Measurements from ENCODE around the gene LDB2. TPM values are rescaled to one million over a fixed set of nuclear protein-coding genes. Genes with fewer than 3 reads are reported as not detected.

Gene LDB2
- total and polyA plus RNA-seq, 2 experiments from 2014 or later: 48.6 to 80.1 TPM

DNA sequence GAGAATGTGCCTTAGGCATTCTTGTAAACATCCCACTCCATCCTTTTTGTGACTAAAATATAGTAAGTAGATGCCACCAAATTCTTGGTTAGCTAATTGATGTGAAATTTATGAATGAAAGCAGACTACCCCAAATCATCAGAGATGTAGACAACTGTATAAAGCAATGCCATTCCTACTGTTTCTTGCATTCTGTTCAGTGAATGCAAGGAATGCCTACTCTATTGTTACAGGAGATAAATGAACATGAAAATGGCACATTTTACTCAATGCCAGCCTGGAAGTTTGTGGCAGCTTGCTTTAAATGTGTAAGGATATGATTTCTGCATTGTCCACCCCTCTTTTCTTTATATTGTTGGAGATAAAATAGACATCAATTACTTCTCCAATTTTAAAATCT lies 317.9 kb downstream of the LDB2 start:
- no peaks in the 10 kb centered on the region for H3K79me2 ChIP-seq (replicated peaks; ENCODE audit: insufficient read depth)
- H3K4me2 ChIP-seq: no peak overlapping the region
- H3K4me1 ChIP-seq (ENCODE audit: insufficient read depth): no peaks in the 10 kb centered on the region
- DNase-seq (ENCODE audit: low spot score): no peak
- ATAC-seq: no peak
- no peaks in the 10 kb centered on the region for H4K20me1 ChIP-seq (replicated peaks; ENCODE audit: insufficient read depth)
- Mint-ChIP-seq H3K9me3 (no peaks in the 10 kb centered on the region; the same call in 2 of the 3 replicates), H3K4me3 (no peak overlapping the region), H3K27ac (no peak overlapping the region), H3K4me1 (no peaks in the 10 kb centered on the region; the same call in 2 of the 3 replicates), H3K36me3 (ENCODE audit: low read depth) (peaks cover 18% of the 10 kb centered on the region), H3K27me3 (ENCODE audit: insufficient read depth, low read depth, poor library complexity) (no peaks in the 10 kb centered on the region)
- H3K4me3 ChIP-seq: no peak overlapping the region
- H3K36me3 ChIP-seq (ENCODE audit: insufficient read depth): no peaks in the 10 kb centered on the region; the same call in 1 of the 2 replicates
- peaks cover 3% of the 10 kb centered on the region; the same call in 1 of the 2 replicates for H3K9me2 ChIP-seq (ENCODE audit: insufficient read depth)
- no peak overlapping the region for H2AFZ ChIP-seq
- H3K27ac ChIP-seq (ENCODE audit: low read depth): no peak overlapping the region
- H3K27me3 ChIP-seq (ENCODE audit: insufficient read depth): no peaks in the 10 kb centered on the region
- H3F3A ChIP-seq (replicated peaks; ENCODE audit: low read depth): no peaks in the 10 kb centered on the region
- TF ChIP-seq ZNF114 (CRISPR knock-in tag; IDR thresholded peaks at IDR 0.05) (no peak), CREB1 (CRISPR knock-in tag; IDR thresholded peaks at IDR 0.05; ENCODE audit: low read depth) (no peak), STAT1 (IDR thresholded peaks at IDR 0.05; ENCODE audit: unreplicated experiment) (no peak), NANOG (IDR thresholded peaks at IDR 0.05; ENCODE audit: borderline replicate concordance) (no peak), JUNB (IDR thresholded peaks at IDR 0.05; ENCODE audit: unreplicated experiment) (no peak), POLR2AphosphoS5 (IDR thresholded peaks at IDR 0.05; ENCODE audit: low read depth) (no peak), EZH2phosphoT487 (IDR thresholded peaks at IDR 0.05; ENCODE audit: unreplicated experiment) (no peak), EZH2 (IDR thresholded peaks at IDR 0.05; ENCODE audit: low read depth, unreplicated experiment) (no peak), ZNF331 (CRISPR knock-in tag; IDR thresholded peaks at IDR 0.05; ENCODE audit: low read depth) (no peak)
- TF ChIP-seq, protein P1, sequence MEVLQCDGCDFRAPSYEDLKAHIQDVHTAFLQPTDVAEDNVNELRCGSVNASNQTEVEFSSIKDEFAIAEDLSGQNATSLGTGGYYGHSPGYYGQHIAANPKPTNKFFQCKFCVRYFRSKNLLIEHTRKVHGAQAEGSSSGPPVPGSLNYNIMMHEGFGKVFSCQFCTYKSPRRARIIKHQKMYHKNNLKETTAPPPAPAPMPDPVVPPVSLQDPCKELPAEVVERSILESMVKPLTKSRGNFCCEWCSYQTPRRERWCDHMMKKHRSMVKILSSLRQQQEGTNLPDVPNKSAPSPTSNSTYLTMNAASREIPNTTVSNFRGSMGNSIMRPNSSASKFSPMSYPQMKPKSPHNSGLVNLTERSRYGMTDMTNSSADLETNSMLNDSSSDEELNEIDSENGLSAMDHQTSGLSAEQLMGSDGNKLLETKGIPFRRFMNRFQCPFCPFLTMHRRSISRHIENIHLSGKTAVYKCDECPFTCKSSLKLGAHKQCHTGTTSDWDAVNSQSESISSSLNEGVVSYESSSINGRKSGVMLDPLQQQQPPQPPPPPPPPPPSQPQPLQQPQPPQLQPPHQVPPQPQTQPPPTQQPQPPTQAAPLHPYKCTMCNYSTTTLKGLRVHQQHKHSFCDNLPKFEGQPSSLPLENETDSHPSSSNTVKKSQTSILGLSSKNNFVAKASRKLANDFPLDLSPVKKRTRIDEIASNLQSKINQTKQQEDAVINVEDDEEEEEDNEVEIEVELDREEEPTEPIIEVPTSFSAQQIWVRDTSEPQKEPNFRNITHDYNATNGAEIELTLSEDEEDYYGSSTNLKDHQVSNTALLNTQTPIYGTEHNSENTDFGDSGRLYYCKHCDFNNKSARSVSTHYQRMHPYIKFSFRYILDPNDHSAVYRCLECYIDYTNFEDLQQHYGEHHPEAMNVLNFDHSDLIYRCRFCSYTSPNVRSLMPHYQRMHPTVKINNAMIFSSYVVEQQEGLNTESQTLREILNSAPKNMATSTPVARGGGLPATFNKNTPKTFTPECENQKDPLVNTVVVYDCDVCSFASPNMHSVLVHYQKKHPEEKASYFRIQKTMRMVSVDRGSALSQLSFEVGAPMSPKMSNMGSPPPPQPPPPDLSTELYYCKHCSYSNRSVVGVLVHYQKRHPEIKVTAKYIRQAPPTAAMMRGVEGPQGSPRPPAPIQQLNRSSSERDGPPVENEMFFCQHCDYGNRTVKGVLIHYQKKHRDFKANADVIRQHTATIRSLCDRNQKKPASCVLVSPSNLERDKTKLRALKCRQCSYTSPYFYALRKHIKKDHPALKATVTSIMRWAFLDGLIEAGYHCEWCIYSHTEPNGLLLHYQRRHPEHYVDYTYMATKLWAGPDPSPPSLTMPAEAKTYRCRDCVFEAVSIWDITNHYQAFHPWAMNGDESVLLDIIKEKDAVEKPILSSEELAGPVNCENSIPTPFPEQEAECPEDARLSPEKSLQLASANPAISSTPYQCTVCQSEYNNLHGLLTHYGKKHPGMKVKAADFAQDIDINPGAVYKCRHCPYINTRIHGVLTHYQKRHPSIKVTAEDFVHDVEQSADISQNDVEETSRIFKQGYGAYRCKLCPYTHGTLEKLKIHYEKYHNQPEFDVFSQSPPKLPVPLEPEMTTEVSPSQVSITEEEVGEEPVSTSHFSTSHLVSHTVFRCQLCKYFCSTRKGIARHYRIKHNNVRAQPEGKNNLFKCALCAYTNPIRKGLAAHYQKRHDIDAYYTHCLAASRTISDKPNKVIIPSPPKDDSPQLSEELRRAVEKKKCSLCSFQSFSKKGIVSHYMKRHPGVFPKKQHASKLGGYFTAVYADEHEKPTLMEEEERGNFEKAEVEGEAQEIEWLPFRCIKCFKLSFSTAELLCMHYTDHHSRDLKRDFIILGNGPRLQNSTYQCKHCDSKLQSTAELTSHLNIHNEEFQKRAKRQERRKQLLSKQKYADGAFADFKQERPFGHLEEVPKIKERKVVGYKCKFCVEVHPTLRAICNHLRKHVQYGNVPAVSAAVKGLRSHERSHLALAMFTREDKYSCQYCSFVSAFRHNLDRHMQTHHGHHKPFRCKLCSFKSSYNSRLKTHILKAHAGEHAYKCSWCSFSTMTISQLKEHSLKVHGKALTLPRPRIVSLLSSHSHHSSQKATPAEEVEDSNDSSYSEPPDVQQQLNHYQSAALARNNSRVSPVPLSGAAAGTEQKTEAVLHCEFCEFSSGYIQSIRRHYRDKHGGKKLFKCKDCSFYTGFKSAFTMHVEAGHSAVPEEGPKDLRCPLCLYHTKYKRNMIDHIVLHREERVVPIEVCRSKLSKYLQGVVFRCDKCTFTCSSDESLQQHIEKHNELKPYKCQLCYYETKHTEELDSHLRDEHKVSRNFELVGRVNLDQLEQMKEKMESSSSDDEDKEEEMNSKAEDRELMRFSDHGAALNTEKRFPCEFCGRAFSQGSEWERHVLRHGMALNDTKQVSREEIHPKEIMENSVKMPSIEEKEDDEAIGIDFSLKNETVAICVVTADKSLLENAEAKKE (CRISPR knock-in tag; IDR thresholded peaks at IDR 0.05): no peak
- TF ChIP-seq, protein P2, sequence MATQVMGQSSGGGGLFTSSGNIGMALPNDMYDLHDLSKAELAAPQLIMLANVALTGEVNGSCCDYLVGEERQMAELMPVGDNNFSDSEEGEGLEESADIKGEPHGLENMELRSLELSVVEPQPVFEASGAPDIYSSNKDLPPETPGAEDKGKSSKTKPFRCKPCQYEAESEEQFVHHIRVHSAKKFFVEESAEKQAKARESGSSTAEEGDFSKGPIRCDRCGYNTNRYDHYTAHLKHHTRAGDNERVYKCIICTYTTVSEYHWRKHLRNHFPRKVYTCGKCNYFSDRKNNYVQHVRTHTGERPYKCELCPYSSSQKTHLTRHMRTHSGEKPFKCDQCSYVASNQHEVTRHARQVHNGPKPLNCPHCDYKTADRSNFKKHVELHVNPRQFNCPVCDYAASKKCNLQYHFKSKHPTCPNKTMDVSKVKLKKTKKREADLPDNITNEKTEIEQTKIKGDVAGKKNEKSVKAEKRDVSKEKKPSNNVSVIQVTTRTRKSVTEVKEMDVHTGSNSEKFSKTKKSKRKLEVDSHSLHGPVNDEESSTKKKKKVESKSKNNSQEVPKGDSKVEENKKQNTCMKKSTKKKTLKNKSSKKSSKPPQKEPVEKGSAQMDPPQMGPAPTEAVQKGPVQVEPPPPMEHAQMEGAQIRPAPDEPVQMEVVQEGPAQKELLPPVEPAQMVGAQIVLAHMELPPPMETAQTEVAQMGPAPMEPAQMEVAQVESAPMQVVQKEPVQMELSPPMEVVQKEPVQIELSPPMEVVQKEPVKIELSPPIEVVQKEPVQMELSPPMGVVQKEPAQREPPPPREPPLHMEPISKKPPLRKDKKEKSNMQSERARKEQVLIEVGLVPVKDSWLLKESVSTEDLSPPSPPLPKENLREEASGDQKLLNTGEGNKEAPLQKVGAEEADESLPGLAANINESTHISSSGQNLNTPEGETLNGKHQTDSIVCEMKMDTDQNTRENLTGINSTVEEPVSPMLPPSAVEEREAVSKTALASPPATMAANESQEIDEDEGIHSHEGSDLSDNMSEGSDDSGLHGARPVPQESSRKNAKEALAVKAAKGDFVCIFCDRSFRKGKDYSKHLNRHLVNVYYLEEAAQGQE (IDR thresholded peaks at IDR 0.05; ENCODE audit: unreplicated experiment): no peak
- TF ChIP-seq, protein P3, sequence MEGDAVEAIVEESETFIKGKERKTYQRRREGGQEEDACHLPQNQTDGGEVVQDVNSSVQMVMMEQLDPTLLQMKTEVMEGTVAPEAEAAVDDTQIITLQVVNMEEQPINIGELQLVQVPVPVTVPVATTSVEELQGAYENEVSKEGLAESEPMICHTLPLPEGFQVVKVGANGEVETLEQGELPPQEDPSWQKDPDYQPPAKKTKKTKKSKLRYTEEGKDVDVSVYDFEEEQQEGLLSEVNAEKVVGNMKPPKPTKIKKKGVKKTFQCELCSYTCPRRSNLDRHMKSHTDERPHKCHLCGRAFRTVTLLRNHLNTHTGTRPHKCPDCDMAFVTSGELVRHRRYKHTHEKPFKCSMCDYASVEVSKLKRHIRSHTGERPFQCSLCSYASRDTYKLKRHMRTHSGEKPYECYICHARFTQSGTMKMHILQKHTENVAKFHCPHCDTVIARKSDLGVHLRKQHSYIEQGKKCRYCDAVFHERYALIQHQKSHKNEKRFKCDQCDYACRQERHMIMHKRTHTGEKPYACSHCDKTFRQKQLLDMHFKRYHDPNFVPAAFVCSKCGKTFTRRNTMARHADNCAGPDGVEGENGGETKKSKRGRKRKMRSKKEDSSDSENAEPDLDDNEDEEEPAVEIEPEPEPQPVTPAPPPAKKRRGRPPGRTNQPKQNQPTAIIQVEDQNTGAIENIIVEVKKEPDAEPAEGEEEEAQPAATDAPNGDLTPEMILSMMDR (conservative IDR thresholded peaks at IDR 0.05; ENCODE audit: low read depth in 2 of 2): no peak
- TF ChIP-seq, protein P4, sequence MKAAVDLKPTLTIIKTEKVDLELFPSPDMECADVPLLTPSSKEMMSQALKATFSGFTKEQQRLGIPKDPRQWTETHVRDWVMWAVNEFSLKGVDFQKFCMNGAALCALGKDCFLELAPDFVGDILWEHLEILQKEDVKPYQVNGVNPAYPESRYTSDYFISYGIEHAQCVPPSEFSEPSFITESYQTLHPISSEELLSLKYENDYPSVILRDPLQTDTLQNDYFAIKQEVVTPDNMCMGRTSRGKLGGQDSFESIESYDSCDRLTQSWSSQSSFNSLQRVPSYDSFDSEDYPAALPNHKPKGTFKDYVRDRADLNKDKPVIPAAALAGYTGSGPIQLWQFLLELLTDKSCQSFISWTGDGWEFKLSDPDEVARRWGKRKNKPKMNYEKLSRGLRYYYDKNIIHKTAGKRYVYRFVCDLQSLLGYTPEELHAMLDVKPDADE (IDR thresholded peaks at IDR 0.05): no peak
